ENCODE measurements around the gene DOCK6. TPM values are rescaled to one million over a fixed set of nuclear protein-coding genes. Genes with fewer than 3 reads are reported as not detected.

DOCK6 gene
- total RNA-seq (10 to 100 TPM; 35.0 to 68.5 (median 36.3) TPM), polyA plus RNA-seq (23.8 TPM)
- long read RNA-seq, donor 1, partial matches to known transcripts: 22 of 47 reads
- long read RNA-seq, donor 1, other reads (novel, unspliced or antisense): 24 of 47 reads
- long read RNA-seq, donor 2, partial matches to known transcripts: 3 of 12 reads
- long read RNA-seq, donor 2, other reads (novel, unspliced or antisense): 9 of 12 reads
- long read RNA-seq, donor 3, partial matches to known transcripts: 29 of 52 reads
- long read RNA-seq, donor 3, other reads (novel, unspliced or antisense): 19 of 52 reads
- long read RNA-seq, donor 4, partial matches to known transcripts: 2 of 8 reads
- long read RNA-seq, donor 4, other reads (novel, unspliced or antisense): 6 of 8 reads

- DNase-seq (peak; percentile 47 to 84 (median 80)), ATAC-seq (peak; percentile 33 to 64)
- Histone ChIP-seq H3K4me1 (ENCODE audit: control insufficient read depth, insufficient read depth, low read length) (peaks cover 3% of the 10 kb centered on the region), H3K27ac (ENCODE audit: low read length) (peak within 1 kb of the TSS; percentile 85), H3K27me3 (ENCODE audit: control insufficient read depth, insufficient read depth) (no peaks in the 10 kb centered on the region), H3K9me3 (ENCODE audit: control insufficient read depth, low read length) (no peaks in the 10 kb centered on the region), H3K4me3 (ENCODE audit: low read length) (peak within 1 kb of the TSS; percentile 99)
- intact Hi-C loops (cut with DNase I): no loop called here
- WGBS: under 1% methylated on average over 91 of the region's 91 CpGs
These were observed at the start of gene DOCK6 for GRCh38 chr19:11261971-11262839. TSS of gene DOCK6 (minus strand) at chr19:11262524. CDS start at chr19:11262440, 84 bp downstream.

- ATAC-seq (no peak), DNase-seq (peak in 1 of 3 donors; percentile 16)
- intact Hi-C loops (cut with DNase I): no loop called here
- H3K9me3 ChIP-seq (ENCODE audit: control insufficient read depth, low read length): no peaks in the 10 kb centered on the region
- no peaks in the 10 kb centered on the region for H3K4me1 ChIP-seq (ENCODE audit: control insufficient read depth, insufficient read depth, low read length)
- no peaks in the 10 kb centered on the region for H3K27me3 ChIP-seq (ENCODE audit: control insufficient read depth, insufficient read depth)
- no peak overlapping the region for H3K27ac ChIP-seq (ENCODE audit: low read length)
- 79% methylated on average over 9 of the region's 9 CpGs for WGBS
- no peak overlapping the region for H3K4me3 ChIP-seq (ENCODE audit: low read length)
These were observed 44.0 kb upstream of the DOCK6 start for GRCh38 chr19:11306337-11306736.

- no peaks in the 10 kb centered on the region for H3K27me3 ChIP-seq (ENCODE audit: control insufficient read depth, insufficient read depth)
- DNase-seq: no peak
- H3K9me3 ChIP-seq (ENCODE audit: control insufficient read depth, low read length): no peaks in the 10 kb centered on the region
- no peak overlapping the region for H3K27ac ChIP-seq (ENCODE audit: low read length)
- intact Hi-C loops (cut with DNase I): no loop called here
- H3K4me1 ChIP-seq (ENCODE audit: control insufficient read depth, insufficient read depth, low read length): no peaks in the 10 kb centered on the region
- WGBS: 92% methylated on average over 5 of the region's 5 CpGs
- no peak overlapping the region for H3K4me3 ChIP-seq (ENCODE audit: low read length)
- no peak for ATAC-seq
These were observed 42.6 kb upstream of the DOCK6 start for GRCh38 chr19:11304936-11305335.

GRCh38 chr19:11300811-11301120 is 38.4 kb upstream of the DOCK6 start:
- H3K27ac ChIP-seq (ENCODE audit: low read length): no peak overlapping the region
- ATAC-seq (no peak), DNase-seq (peak in 1 of 3 donors; percentile 14)
- H3K4me3 ChIP-seq (ENCODE audit: low read length): no peak overlapping the region
- H3K27me3 ChIP-seq (ENCODE audit: control insufficient read depth, insufficient read depth): no peaks in the 10 kb centered on the region
- H3K9me3 ChIP-seq (ENCODE audit: control insufficient read depth, low read length): no peaks in the 10 kb centered on the region
- H3K4me1 ChIP-seq (ENCODE audit: control insufficient read depth, insufficient read depth, low read length): no peaks in the 10 kb centered on the region
- 76% methylated on average over 11 of the region's 11 CpGs for WGBS
- intact Hi-C loops (cut with DNase I): no loop called here

- Histone ChIP-seq H3K27me3 (ENCODE audit: control insufficient read depth, insufficient read depth) (no peaks in the 10 kb centered on the region), H3K9me3 (ENCODE audit: control insufficient read depth, low read length) (no peaks in the 10 kb centered on the region), H3K4me3 (ENCODE audit: low read length) (no peak overlapping the region), H3K4me1 (ENCODE audit: control insufficient read depth, insufficient read depth, low read length) (no peaks in the 10 kb centered on the region), H3K27ac (ENCODE audit: low read length) (no peak overlapping the region)
- WGBS: 70% methylated on average over 8 of the region's 8 CpGs
- peak in 2 of 3 donors; percentile 5 to 27 for DNase-seq
- ATAC-seq: no peak
- intact Hi-C loops (cut with DNase I): loop anchor here in 3 of 4 donors (5.0 to 10.0 kb wide), 3 partner anchors 37 to 147 kb away; partner anchors contain the start of gene RAB3D (in 1 of the 3)
These were observed 37.9 kb upstream of the DOCK6 start for GRCh38 chr19:11299946-11300810.

GRCh38 chr19:11296264-11296663 is 33.9 kb upstream of the DOCK6 start:
- Histone ChIP-seq H3K27me3 (ENCODE audit: control insufficient read depth, insufficient read depth) (no peaks in the 10 kb centered on the region), H3K4me3 (ENCODE audit: low read length) (no peak overlapping the region), H3K9me3 (ENCODE audit: control insufficient read depth, low read length) (no peaks in the 10 kb centered on the region), H3K4me1 (ENCODE audit: control insufficient read depth, insufficient read depth, low read length) (peaks cover 2% of the 10 kb centered on the region), H3K27ac (ENCODE audit: low read length) (peak overlapping the region; percentile 74)
- DNase-seq (peak; percentile 52 to 69 (median 65)), ATAC-seq (peak; percentile 25 to 28)
- WGBS: 36% methylated on average over 7 of the region's 7 CpGs
- intact Hi-C loops (cut with DNase I): loop anchor here in 3 of 4 donors (5.0 to 10.0 kb wide), 3 partner anchors 41 to 151 kb away; partner anchors contain the start of gene RAB3D (in 1 of the 3)

GRCh38 chr19:11295665-11296245 is 33.4 kb upstream of the DOCK6 start, which contains the start of gene TSPAN16:
TSS of gene TSPAN16 (plus strand) at chr19:11296160. CDS start at chr19:11296298, 138 bp downstream.
- peak; percentile 30 to 56 (median 53) for DNase-seq
- 91% methylated on average over 8 of the region's 8 CpGs for WGBS
- Histone ChIP-seq H3K27ac (ENCODE audit: low read length) (peak within 1 kb of the TSS; percentile 74), H3K9me3 (ENCODE audit: control insufficient read depth, low read length) (no peaks in the 10 kb centered on the region), H3K27me3 (ENCODE audit: control insufficient read depth, insufficient read depth) (no peaks in the 10 kb centered on the region), H3K4me3 (ENCODE audit: low read length) (no peak within 1 kb of the TSS), H3K4me1 (ENCODE audit: control insufficient read depth, insufficient read depth, low read length) (peaks cover 2% of the 10 kb centered on the region)
- intact Hi-C loops (cut with DNase I): loop anchor here in 3 of 4 donors (5.0 to 10.0 kb wide), 3 partner anchors 42 to 152 kb away; partner anchors contain the start of gene RAB3D (in 1 of the 3)
- ATAC-seq: no peak

- DNase-seq (peak in 2 of 3 donors; percentile 5 to 14), ATAC-seq (no peak)
- intact Hi-C loops (cut with DNase I): loop anchor here in 3 of 4 donors (5.0 to 10.0 kb wide), 3 partner anchors 42 to 152 kb away; partner anchors contain the start of gene RAB3D (in 1 of the 3)
- H3K27ac ChIP-seq (ENCODE audit: low read length): no peak overlapping the region
- H3K9me3 ChIP-seq (ENCODE audit: control insufficient read depth, low read length): no peaks in the 10 kb centered on the region
- 89% methylated on average over 4 of the region's 4 CpGs for WGBS
- H3K4me1 ChIP-seq (ENCODE audit: control insufficient read depth, insufficient read depth, low read length): peaks cover 2% of the 10 kb centered on the region
- no peaks in the 10 kb centered on the region for H3K27me3 ChIP-seq (ENCODE audit: control insufficient read depth, insufficient read depth)
- H3K4me3 ChIP-seq (ENCODE audit: low read length): no peak overlapping the region
These were observed 32.9 kb upstream of the DOCK6 start for GRCh38 chr19:11295180-11295579.

- WGBS: 4% methylated on average over 41 of the region's 41 CpGs
- Histone ChIP-seq H3K27ac (ENCODE audit: low read length) (peak overlapping the region; percentile 77), H3K27me3 (ENCODE audit: control insufficient read depth, insufficient read depth) (no peaks in the 10 kb centered on the region), H3K9me3 (ENCODE audit: control insufficient read depth, low read length) (no peaks in the 10 kb centered on the region), H3K4me3 (ENCODE audit: low read length) (peak overlapping the region; percentile 21), H3K4me1 (ENCODE audit: control insufficient read depth, insufficient read depth, low read length) (peaks cover 2% of the 10 kb centered on the region)
- ATAC-seq: peak; percentile 97
- DNase-seq: peak; percentile 97 to 99 (median 99)
- intact Hi-C loops (cut with DNase I): loop anchor here in 3 of 4 donors (5.0 to 10.0 kb wide), 2 partner anchors 151 to 154 kb away; no protein-coding TSS in a partner anchor
These were observed 31.4 kb upstream of the DOCK6 start for GRCh38 chr19:11293433-11294389.
